H1 (cell line): Measurements from ENCODE around the gene ZNF385C.

Source experiments
- CTCF ChIP-seq, 3 experiments: IDR thresholded peaks; 1 replicate in 2 of 3; 2 replicates in 1 of 3; pipeline versions ENCODE4 v1.5.1 to v1.6.1; 2011; ENCODE audit warnings: low read length in 3 of 3, mild to moderate bottlenecking in 3 of 3, inconsistent platforms in 2 of 3, low read depth in 1 of 3, moderate library complexity in 1 of 3; ENCODE audit not compliant: insufficient read depth in 1 of 3; ENCODE audit errors: control extremely low read depth in 1 of 3
- EGR1 ChIP-seq: IDR thresholded peaks from 2 replicates; pipeline ENCODE4 v1.6.1; 2011; ENCODE audit warnings: low read depth, low read length, borderline replicate concordance
- EP300 ChIP-seq, 2 experiments: IDR thresholded peaks; 1 replicate in 1 of 2; 2 replicates in 1 of 2; pipeline ENCODE4 v1.6.1; 2011 to 2012; ENCODE audit warnings: low read depth in 2 of 2, low read length in 2 of 2, mild to moderate bottlenecking in 2 of 2, borderline replicate concordance in 1 of 2, inconsistent platforms in 1 of 2, moderate library complexity in 1 of 2
- GABPA ChIP-seq: IDR thresholded peaks from 2 replicates; pipeline ENCODE4 v1.6.1; 2011; ENCODE audit warnings: mild to moderate bottlenecking, low read length, moderate library complexity, borderline replicate concordance; ENCODE audit not compliant: insufficient read depth
- POLR2A ChIP-seq, 2 experiments: IDR thresholded peaks; 1 replicate in 1 of 2; 2 replicates in 1 of 2; pipeline ENCODE4 v1.6.1; 2011; ENCODE audit warnings: low read depth in 2 of 2, low read length in 2 of 2, mild to moderate bottlenecking in 2 of 2; ENCODE audit errors: control extremely low read depth in 1 of 2
- RAD21 ChIP-seq, 2 experiments: IDR thresholded peaks in 1 of 2; conservative IDR thresholded peaks in 1 of 2; 2 replicates each; pipeline ENCODE4 v1.6.1; 2011; ENCODE audit warnings: low read depth in 2 of 2, low read length in 2 of 2, improper control_type of control experiment in 1 of 2, inconsistent platforms in 1 of 2, mild to moderate bottlenecking in 1 of 2, moderate library complexity in 1 of 2

- no peak for TF ChIP-seq CTCF (IDR thresholded peaks at IDR 0.05; ENCODE audit: control extremely low read depth in 1 of 3, insufficient read depth in 1 of 3, low read depth in 1 of 3, low read length in 3 of 3)
- no peak for TF ChIP-seq GABPA
- no peak for TF ChIP-seq RAD21 (IDR thresholded peaks at IDR 0.05 in 1 of 2, conservative IDR thresholded peaks at IDR 0.05 in 1 of 2; ENCODE audit: low read depth in 2 of 2, low read length in 2 of 2)
- TF ChIP-seq EGR1 = no peak
- TF ChIP-seq POLR2A (IDR thresholded peaks at IDR 0.05; ENCODE audit: control extremely low read depth in 1 of 2, low read depth in 2 of 2, low read length in 2 of 2) = no peak
- TF ChIP-seq EP300 (IDR thresholded peaks at IDR 0.05; ENCODE audit: borderline replicate concordance in 1 of 2, low read depth in 2 of 2, low read length in 2 of 2) = no peak
Observed at GRCh38 chr17:42131232-42131631, 33.0 kb upstream of the ZNF385C start.
